Endothelial cell of umbilical vein (primary cell): ENCODE measurements around the gene IRF8.

ENCODE experiments used
- CTCF ChIP-seq, 2 donors: IDR thresholded peaks; 1 replicate in 1 of 2; 2 replicates in 1 of 2; pipeline ENCODE4 v1.5.1; 2011; ENCODE audit warnings: low read length in 2 of 2, mild to moderate bottlenecking in 2 of 2, moderate library complexity in 2 of 2, control low read depth in 1 of 2, inconsistent platforms in 1 of 2, low read depth in 1 of 2; ENCODE audit not compliant: insufficient read depth in 1 of 2; ENCODE audit errors: extremely low read depth in 1 of 2
- EZH2 ChIP-seq: IDR thresholded peaks from 2 replicates; pipeline ENCODE4 v1.6.1; 2012; ENCODE audit warnings: borderline replicate concordance, low read depth, mild to moderate bottlenecking, moderate library complexity, low read length, inconsistent platforms; ENCODE audit not compliant: severe bottlenecking
- TF ChIP-seq, protein P1 (sequence below): IDR thresholded peaks from 2 replicates; pipeline ENCODE4 v1.6.1; 2011; ENCODE audit not compliant: insufficient read depth, insufficient read length

- TF ChIP-seq CTCF (IDR thresholded peaks at IDR 0.05; ENCODE audit: extremely low read depth in 1 of 2, insufficient read depth in 1 of 2, low read depth in 1 of 2, low read length in 2 of 2), result no peak
- TF ChIP-seq, protein P1, sequence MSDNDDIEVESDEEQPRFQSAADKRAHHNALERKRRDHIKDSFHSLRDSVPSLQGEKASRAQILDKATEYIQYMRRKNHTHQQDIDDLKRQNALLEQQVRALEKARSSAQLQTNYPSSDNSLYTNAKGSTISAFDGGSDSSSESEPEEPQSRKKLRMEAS, result no peak
- no peak for TF ChIP-seq EZH2
Observed at GRCh38 chr16:85859818-85860125, 39.2 kb upstream of the IRF8 start.
